GM19438 (cell line): ENCODE results near the gene C1QL1.

ENCODE experiments used
- ATAC-seq: cut with Tn5 transposase; IDR thresholded peaks from one replicate; pipeline ENCODE4 v1.9.1; 2021; ENCODE audit warnings: low read depth; ENCODE audit not compliant: unreplicated experiment

C1QL1 gene

DNA sequence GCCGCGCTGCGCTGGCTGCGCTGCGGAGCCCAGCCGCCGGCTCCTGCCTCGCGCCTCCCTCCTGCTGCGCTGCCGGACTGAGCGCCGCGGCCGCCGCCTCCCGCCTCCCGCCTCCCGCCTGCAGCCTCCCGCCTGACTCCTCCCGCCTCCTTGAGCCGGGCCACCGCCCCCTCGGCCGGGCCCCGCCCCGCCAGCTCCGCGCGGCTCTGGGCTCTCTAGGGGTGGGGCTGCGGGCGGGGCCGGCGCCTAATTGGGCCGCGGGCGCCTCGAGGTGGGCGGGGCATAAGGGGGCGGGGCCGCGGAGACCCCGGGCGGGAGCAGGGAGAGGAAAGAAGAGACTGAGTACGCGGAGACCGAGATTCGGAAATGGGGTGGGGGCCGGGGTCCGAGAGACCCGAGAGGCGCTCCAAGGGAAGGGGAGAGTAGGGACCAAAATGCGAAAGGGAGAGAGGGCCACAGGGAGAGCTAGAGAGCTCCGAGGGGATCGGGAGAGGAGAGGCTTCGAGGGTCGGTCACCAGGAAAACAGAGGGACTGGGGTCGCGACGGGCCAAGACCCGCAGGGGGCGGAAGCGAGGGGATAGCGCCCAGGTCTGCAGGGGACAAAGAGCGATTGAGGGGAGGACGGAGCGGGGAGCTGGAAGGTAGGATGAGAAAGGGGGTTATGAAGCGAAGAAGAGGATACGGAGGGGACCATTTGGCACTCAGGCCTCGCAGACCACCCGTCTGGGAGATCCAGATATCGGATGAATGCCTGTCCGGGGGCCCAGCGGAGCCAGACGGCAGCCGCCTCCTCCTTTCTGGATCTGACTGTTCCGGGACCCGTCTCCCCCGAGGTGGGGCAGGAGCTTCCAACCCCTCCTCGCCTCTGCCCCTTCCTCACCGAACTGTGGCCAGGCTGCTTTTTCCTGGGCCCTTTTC, at the start of gene C1QL1:
C1QL1 (minus strand) TSS at position 79 of the 919 bp plus-strand sequence. CDS start 255 bp downstream, outside the sequence.
- ATAC-seq: peak; percentile 73

DNA sequence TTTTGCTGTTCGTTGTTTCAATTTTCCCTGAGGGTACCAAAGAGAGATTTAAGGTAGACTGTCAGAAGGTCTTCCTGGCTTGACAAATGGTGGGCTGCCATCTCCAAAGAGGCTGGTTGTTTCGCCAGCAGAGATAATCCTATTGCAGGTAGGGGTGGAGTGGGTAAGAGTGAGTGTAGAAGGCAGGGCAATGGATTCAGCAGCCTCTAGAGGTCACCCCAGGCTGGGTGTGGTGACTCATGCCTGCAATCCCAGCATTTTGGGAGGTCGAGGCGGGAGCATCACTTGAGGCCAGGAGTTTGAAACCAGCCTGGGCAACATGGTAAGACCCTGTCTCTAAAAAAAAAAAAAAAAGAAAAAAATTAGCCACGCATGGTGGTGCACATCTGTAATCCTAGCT, 48.7 kb upstream of the C1QL1 start:
- no peak for ATAC-seq

DNA sequence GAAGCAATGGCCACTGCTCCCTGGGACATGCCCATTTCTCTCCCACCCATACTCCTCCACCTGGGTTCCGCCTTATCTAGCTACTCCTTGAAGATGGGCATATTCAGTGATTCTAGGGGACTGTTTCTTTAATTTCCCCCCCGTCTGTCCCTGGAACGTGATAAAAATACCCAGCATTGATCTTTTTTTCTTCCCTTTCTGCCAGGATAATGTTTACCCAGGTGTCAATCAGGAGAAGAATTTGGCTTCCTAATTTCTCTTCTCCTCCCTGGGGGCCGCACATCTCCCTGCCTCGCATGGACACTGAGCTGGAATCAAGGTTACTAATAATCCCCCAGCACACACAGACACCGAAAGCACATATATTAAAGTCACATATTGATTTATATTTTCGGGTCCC, 48.1 kb upstream of the C1QL1 start:
- no peak for ATAC-seq

DNA sequence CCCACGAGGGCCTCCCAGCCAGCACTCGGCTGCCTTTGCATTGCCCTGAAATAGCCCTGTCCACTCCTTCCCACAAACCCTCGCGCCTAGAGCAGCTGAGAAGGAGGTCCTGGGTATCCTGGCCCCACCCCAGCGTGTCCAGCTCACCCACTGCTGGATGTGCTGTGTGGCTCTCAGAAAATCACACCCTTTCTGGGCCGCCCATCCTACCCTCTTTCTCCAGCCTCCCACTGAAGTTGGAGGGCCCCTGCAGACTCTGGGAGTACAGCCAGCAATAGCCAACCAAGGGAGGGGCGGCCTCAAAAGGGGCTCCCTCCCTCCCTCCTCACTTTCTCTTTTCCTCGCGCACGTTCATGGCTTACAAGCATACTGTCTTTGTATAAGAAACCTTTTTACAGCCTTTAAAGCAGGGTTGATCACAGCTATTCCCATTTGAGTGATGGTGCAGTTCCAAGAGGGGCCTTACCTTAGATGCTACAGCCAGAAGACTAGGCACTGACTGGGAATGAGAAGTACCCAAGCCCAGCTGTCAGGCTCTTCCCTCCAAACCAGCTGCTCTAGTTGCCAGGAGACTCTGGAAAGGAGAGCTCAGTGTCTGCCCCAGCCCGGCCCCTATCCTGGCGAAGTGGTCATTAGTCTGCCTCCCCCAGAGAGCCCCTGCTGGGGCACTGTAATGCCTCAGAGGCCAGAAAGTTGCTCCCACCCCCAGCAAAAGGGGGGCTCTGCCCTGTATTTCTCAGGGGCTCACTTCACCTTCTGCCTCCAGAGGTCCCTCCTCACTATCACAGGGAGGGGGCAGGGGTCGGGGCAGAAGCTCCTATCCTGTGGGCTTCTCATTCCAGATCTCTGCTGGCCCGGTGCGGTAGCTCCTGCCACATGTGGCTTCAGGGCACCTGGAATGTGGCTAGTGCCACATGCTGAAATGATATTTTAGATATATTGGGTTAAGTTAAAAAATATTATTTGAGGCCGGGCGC, 45.2 kb upstream of the C1QL1 start:
- no peak for ATAC-seq

DNA sequence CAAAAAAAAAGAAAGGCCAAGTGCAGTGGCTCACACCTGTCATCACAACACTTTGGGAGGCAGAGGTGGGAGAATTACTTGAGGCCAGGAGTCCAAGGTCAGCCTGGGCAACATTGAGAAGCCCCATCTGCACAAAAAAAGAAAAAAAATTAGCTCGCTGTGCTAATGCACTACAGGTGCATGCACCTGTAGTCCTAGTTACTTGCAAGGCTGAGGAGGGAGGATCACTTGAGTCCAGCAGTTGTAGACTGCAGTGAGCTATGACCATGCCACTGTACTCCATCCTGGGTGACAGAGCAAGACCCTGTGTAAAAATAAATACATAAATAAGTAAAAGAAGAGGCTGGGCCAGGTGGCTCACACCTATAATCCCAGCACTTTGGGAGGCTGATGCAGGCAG, 43.7 kb upstream of the C1QL1 start:
- ATAC-seq: no peak

GRCh38 chr17:45009676-45010467, 41.8 kb upstream of the C1QL1 start:
- ATAC-seq: no peak

DNA sequence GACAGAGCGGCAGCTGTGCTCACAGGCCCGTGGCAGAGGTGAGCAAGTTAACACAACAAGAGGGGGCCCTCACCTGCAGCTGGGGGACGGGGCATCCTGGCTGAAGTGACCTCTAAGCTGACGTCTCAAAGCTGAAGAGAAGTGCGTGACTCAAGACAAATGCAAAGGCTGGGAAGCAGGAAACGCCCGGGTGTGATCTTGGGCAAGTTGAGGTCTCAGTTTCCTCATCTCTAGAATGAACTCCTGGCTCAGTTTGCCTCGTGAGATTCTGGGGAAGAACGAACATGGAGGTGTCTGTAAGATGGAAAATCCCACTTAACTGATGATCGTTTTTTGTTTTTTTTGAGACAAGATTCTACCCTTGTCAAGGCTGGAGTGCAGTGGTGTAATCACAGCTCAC, 40.1 kb upstream of the C1QL1 start:
- no peak for ATAC-seq

GRCh38 chr17:45006927-45007461, 38.9 kb upstream of the C1QL1 start:
- no peak for ATAC-seq

- no peak for ATAC-seq
Observed at GRCh38 chr17:45005700-45006099, 37.6 kb upstream of the C1QL1 start.

- ATAC-seq: no peak
Observed at GRCh38 chr17:45004388-45004787, 36.3 kb upstream of the C1QL1 start.

DNA sequence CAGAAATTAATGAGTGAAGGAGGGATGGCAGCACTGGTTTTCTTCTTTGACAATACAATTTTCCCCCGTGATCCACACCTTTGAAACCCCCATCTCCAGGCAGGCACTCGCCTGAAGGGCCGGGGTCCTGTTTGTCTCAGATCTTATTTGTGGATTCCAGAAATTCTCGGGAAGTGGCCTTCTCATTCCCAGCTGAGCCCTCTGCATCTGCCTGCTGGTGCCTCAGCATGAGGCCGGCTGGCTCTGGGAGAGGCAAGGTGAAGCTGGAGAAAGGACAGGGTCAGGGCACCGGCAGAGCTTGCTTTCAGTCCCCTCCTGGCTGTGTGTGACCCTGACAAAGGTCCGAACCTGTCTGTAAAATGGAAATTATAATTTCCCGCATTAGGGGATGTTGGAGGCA, 35.8 kb upstream of the C1QL1 start:
- no peak for ATAC-seq

DNA sequence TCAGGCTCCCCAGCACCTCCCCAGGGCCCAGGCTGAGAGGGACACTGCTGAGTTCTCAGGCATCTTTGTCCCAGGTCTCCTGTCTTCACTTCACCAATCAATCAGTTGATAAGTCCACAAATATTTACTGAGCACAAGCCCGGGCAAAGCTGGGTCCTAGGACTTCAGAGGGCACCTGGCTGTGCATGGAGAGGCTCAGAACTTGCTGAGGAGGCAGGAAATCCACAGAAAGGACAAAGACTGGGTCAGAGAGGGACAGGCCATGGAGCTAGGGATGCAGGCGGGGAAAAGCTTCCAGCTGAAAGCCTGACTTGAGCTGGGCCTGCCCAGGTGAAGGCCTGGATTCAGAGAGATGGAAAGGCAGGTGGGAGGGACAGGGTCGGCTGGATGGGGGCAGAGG, 33.2 kb upstream of the C1QL1 start:
- no peak for ATAC-seq

- no peak for ATAC-seq
Observed at GRCh38 chr17:44999433-44999832, 31.3 kb upstream of the C1QL1 start.

- no peak for ATAC-seq
Observed at GRCh38 chr17:44998646-44999045, 30.5 kb upstream of the C1QL1 start.

GRCh38 chr17:44997733-44998520, 29.8 kb upstream of the C1QL1 start:
- ATAC-seq: no peak

DNA sequence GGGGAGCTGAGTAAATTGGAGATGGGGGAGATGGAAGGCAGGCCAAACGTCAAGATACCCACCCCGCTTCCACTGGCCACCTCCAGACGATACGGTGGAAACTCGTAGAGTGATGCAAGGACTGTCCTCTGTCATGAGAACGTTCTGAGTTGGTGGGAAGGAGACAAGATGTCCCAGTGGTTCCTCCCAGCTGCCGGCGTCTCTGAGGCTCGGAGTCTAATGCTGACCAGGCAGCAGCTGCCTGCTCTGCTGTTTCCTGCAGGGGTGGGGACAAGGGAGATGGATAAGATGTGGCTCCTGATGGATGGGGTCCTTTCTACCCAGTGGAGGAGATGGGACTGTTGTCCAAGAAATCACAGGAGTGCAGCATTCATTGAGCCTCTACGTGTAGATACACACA, 28.2 kb upstream of the C1QL1 start:
- ATAC-seq: no peak

DNA sequence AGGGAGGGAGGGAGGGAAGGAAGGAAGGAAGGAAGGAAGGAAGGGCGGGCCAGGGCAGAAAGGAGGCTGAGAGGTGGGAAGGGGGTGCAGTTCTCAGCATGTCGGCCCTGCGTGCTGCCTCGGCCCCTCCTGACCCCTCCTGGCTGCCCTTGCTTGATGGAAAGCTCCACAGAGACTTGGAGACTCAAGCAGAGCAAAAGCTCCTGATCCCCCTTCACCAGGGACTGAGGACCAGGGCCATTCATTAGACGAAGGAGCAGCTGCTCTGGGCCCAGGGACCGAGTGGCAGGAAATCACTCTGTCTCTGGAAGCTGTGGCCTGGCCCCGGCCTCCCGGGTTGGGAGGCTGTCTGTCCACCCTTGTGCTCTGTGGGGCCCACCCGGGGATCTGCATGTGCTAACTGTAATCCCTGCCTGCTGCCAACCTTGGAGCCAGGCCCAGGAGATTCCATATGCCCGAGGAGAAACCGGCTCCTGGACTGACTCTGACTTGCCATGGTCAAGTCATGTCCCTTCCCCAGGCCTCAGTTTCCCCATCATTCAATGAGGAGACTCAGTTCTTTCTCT, 27.4 kb upstream of the C1QL1 start:
- no peak for ATAC-seq

- ATAC-seq: no peak
Observed at GRCh38 chr17:44992242-44992939, 24.3 kb upstream of the C1QL1 start.

DNA sequence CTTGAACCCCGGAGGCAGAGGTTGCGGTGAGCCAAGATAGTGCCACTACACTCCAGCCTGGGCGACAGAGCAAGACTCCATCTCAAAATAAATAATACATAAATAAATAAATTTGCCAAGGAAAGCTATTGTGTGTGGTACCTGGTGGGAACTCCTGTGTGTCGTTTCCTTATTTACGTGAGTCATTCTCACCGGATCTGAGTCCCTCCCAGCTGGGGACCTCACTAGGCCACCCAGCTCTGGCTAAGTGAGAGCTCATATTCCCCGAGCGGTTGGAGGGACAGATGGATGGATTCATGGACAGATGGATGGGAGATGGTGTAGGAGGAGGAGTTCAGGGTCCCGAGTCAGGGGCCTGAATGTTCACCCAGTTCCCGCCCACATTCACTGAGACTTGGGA, 22.9 kb upstream of the C1QL1 start:
- no peak for ATAC-seq
